ENCODE measurements around the gene NOS3. TPM values are rescaled to one million over a fixed set of nuclear protein-coding genes. Genes with fewer than 3 reads are reported as not detected.
A peak's percentile ranks its signal among the peaks of the same experiment; 100 is the strongest.

NOS3 gene
- total and polyA plus RNA-seq, 9 of the 15 experiments (the other 6 are each of a cell fraction or from before 2014, with no cell fraction given) = 1.1 to 121 (median 23.6) TPM

- TF ChIP-seq TBL1XR1 (IDR thresholded peaks at IDR 0.05; ENCODE audit: low read length in 2 of 2) = 0 out of 4 replicates have a peak, but pooled peaks of 1 of the 2 experiments have one; percentile 2
- TF ChIP-seq RREB1 (CRISPR knock-in tag; IDR thresholded peaks at IDR 0.05) = no peak
- TF ChIP-seq ZNF121 (CRISPR knock-in tag; conservative IDR thresholded peaks at IDR 0.05) = no peak
- TF ChIP-seq ZNF431 (CRISPR knock-in tag; IDR thresholded peaks at IDR 0.05) = no peak; the same call in 1 of the 2 replicates
- TF ChIP-seq BCOR (IDR thresholded peaks at IDR 0.05) = no peak
- TF ChIP-seq ZNF696 (CRISPR knock-in tag; conservative IDR thresholded peaks at IDR 0.05) = no peak
- TF ChIP-seq CREM (IDR thresholded peaks at IDR 0.05; ENCODE audit: low read depth) = no peak
- peak in 1 of 2 experiments; percentile 24; a peak in 1 of 3 replicates for TF ChIP-seq CBX3 (IDR thresholded peaks at IDR 0.05; ENCODE audit: borderline replicate concordance in 1 of 2, low read length in 2 of 2)
- TF ChIP-seq GABPA (tag; conservative IDR thresholded peaks at IDR 0.05; ENCODE audit: low read depth) = no peak
- TF ChIP-seq ARID1B (IDR thresholded peaks at IDR 0.05) = no peak
- TF ChIP-seq RBM14 (IDR thresholded peaks at IDR 0.05; ENCODE audit: borderline replicate concordance, insufficient read depth, low read depth, low read length) = no peak
- TF ChIP-seq RERE (CRISPR knock-in tag; IDR thresholded peaks at IDR 0.05; ENCODE audit: borderline replicate concordance) = peak; percentile 94; the same call in 1 of the 2 replicates
- no peak for TF ChIP-seq E2F1 (CRISPR knock-in tag; IDR thresholded peaks at IDR 0.05)
- TF ChIP-seq RFX1 (IDR thresholded peaks at IDR 0.05) = no peak
- TF ChIP-seq ZSCAN29 (IDR thresholded peaks at IDR 0.05) = no peak
- no peak for TF ChIP-seq BRD4 (IDR thresholded peaks at IDR 0.05)
- TF ChIP-seq ETV1 (tag; conservative IDR thresholded peaks at IDR 0.05; ENCODE audit: low read depth) = peak; percentile 58
Measured at GRCh38 chr7:151058781-151059366, 68.1 kb downstream of the NOS3 start (continued).

All from K562 (cell line).